A204.1 (cell line): ENCODE data around the gene DYNAP.

Source experiments
- FAIRE-seq: peaks from 2 replicates; lab custom pipeline; 2012; peaks lifted over from hg19 to GRCh38; lab: Jason Lieb, UNC

Gene DYNAP

GRCh38 chr18:54641734-54642133 lies 50.7 kb downstream of the DYNAP start:
- no peak for FAIRE-seq

- FAIRE-seq: peak; percentile 49
Measured at GRCh38 chr18:54647176-54647575, 56.1 kb downstream of the DYNAP start.
